Thoracic aorta (tissue), 2 donors: Measurements from ENCODE around the gene SYK. TPM values are rescaled to one million over a fixed set of nuclear protein-coding genes. Genes with fewer than 3 reads are reported as not detected.

Source experiments
- ATAC-seq: fragments of 150-250 bp; one replicate; pipeline ENCODE4 v1.8.0; 2017; ENCODE audit warnings: low read depth; ENCODE audit not compliant: insufficient number of reproducible peaks, low FRiP score
- DNase-seq: peaks from one replicate; pipeline ENCODE4 v3.0.0-alpha.2; 2020; ENCODE audit warnings: low spot score
- H3K27ac ChIP-seq, 2 donors: fragments of 200-600 bp; sonication (generic); 1 replicate in 1 of 2; 2 replicates in 1 of 2; pipeline ENCODE4 v1.5.1; 2016; ENCODE audit warnings: mild to moderate bottlenecking in 2 of 2, moderate library complexity in 2 of 2
- H3K27me3 ChIP-seq: fragments of 200-600 bp; sonication (generic); replicated peaks from 2 replicates; pipeline ENCODE4 v1.6.0; 2016; ENCODE audit warnings: mild to moderate bottlenecking; ENCODE audit not compliant: insufficient read depth
- H3K36me3 ChIP-seq: fragments of 200-600 bp; sonication (generic); one replicate; pipeline ENCODE4 v1.5.1; 2016
- H3K4me1 ChIP-seq, 2 donors: fragments of 200-600 bp; sonication (generic); 1 replicate in 1 of 2; 2 replicates in 1 of 2; pipeline versions ENCODE4 v1.5.1 to v1.6.0; 2016; ENCODE audit warnings: low read depth in 2 of 2, mild to moderate bottlenecking in 1 of 2; ENCODE audit not compliant: control insufficient read depth in 1 of 2
- H3K4me3 ChIP-seq: fragments of 200-600 bp; sonication (generic); 2 replicates; pipeline ENCODE4 v1.5.1; 2016; ENCODE audit warnings: mild to moderate bottlenecking
- H3K9me3 ChIP-seq: fragments of 200-600 bp; sonication (generic); 2 replicates; pipeline ENCODE4 v1.5.1; 2016
- total RNA-seq, 2 donors: library from RNA; depleted of rRNA; stranded (reverse); fragments of >200 nt; gene quantifications; one replicate each; pipeline versions ENCODE4 v1.1.0 to v1.2.3, GENCODE V29; 2016
- TF ChIP-seq, protein P1 (sequence below): fragments of 200-600 bp; sonication (generic); IDR thresholded peaks from one replicate; pipeline ENCODE4 v1.5.1; 2019; ENCODE audit warnings: antibody characterized with exemption

SYK gene
- total RNA-seq, 2 donors from 2014 or later: 18.1 to 23.3 TPM

DNA sequence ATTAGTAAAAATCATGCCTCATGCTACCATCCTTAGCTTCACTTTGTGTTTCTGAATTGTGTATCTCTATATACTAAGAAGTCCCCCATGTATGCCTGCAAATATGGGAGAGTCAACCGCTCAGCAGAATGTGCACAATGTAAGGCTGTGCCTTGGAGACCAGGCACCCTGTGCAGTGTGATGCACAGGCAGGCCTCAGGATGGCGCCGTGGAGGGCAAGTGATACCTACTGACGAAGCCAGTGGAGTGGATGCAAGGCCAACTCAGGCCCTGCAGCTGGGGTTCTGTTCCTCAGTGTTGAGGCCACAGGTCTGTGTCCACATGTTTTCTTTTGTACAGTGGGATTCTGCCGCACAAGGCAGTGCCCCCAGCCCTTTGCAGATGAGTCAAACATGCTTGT lies 28.4 kb downstream of the SYK start:
- ATAC-seq: no peak

DNA sequence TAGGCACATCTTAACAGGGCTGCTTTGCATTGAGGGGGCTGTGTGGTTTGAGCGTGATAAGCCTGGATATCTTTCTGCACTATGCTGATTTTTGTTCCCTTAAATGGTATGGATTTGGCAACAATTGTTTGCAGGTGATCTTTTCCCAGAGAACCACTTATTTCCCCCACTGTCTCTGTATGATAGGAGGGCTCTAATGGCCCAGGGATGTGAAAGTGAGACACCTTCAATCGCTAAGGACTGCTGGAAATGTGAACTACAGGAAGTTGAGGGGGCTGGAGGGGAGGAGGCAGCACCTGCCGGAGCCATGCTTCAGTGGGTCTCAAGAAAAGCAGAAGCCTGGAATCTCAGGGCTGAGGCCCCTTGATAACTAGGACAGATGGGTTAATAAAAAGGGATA lies 29.4 kb downstream of the SYK start:
- ATAC-seq (no peak), DNase-seq (no peak)
- no peaks in the 10 kb centered on the region for H3K4me1 ChIP-seq
- H3K9me3 ChIP-seq: no peaks in the 10 kb centered on the region
- TF ChIP-seq, protein P1, sequence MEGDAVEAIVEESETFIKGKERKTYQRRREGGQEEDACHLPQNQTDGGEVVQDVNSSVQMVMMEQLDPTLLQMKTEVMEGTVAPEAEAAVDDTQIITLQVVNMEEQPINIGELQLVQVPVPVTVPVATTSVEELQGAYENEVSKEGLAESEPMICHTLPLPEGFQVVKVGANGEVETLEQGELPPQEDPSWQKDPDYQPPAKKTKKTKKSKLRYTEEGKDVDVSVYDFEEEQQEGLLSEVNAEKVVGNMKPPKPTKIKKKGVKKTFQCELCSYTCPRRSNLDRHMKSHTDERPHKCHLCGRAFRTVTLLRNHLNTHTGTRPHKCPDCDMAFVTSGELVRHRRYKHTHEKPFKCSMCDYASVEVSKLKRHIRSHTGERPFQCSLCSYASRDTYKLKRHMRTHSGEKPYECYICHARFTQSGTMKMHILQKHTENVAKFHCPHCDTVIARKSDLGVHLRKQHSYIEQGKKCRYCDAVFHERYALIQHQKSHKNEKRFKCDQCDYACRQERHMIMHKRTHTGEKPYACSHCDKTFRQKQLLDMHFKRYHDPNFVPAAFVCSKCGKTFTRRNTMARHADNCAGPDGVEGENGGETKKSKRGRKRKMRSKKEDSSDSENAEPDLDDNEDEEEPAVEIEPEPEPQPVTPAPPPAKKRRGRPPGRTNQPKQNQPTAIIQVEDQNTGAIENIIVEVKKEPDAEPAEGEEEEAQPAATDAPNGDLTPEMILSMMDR: no peak
- H3K27me3 ChIP-seq: no peaks in the 10 kb centered on the region
- no peak overlapping the region for H3K27ac ChIP-seq
- H3K36me3 ChIP-seq: no peaks in the 10 kb centered on the region
- H3K4me3 ChIP-seq: no peak overlapping the region

More for the DNA sequence above, 28.4 kb downstream of the SYK start:
- no peak overlapping the region for H3K4me3 ChIP-seq
- no peaks in the 10 kb centered on the region for H3K27me3 ChIP-seq
- H3K27ac ChIP-seq: no peak overlapping the region
- H3K9me3 ChIP-seq: no peaks in the 10 kb centered on the region
- no peaks in the 10 kb centered on the region for H3K4me1 ChIP-seq
- TF ChIP-seq, protein P1: no peak
- DNase-seq: no peak
- H3K36me3 ChIP-seq: no peaks in the 10 kb centered on the region

DNA sequence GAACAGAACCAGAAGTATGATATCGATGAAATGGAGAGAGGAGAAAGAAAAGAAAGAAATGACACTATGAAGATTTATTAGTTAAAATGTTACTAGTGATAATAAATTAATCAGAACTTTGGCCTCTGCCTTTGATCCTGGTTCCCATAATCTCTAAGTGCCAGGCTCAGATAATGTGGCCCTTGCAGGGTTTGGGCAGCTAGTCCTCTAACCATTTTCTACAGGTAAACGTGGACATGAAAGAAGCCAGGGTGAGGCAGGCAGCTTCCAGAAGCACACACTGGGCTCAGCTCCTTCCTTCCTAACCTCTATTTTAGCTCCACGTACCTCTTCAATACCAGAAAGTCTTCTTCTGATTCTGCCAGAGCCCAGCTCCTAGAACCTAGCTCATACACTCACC lies 30.6 kb downstream of the SYK start:
- no peak for DNase-seq
- Histone ChIP-seq H3K9me3 (no peaks in the 10 kb centered on the region), H3K4me1 (no peaks in the 10 kb centered on the region), H3K36me3 (no peaks in the 10 kb centered on the region), H3K4me3 (no peak overlapping the region), H3K27me3 (no peaks in the 10 kb centered on the region), H3K27ac (no peak overlapping the region)
- ATAC-seq: no peak
- TF ChIP-seq, protein P1: no peak

DNA sequence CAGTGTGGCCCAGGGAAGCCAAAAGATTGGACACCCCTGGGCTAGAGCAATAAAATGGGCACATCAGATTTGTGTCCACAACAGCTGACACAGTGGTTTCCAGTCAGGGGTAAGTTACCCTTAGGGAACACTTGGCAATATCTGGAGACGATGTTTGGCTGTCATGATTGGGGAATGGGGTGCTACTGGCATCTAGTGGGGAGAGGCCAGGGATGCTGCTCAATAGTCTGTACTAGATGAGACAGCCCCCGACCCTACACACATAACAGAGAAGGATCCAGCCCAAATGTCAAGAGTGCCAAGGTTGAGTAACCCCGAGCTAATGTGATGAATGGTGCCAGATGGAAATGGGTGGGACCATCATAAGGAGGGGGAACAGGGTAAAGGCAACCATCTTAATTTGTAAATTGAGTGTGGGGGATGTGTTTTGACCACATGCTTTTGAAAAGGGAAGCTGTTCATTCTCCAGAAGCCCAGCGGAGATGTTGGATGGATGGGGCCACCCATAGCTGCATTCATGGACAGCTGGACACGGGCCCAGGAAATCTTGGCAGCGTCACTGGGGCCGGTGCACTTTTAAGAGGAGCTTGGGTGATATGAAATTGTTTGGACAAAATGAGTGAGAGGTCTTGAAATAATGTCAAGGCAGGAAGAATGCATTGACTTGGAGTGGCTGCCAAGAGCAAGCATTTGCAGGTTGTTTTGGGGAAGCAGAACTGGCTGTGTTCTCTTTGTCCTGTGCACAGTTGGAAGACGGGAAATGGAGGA lies 33.4 kb downstream of the SYK start:
- TF ChIP-seq, protein P1: no peak
- H3K36me3 ChIP-seq: no peaks in the 10 kb centered on the region
- no peaks in the 10 kb centered on the region for H3K27me3 ChIP-seq
- ATAC-seq: no peak
- no peaks in the 10 kb centered on the region for H3K4me1 ChIP-seq
- H3K9me3 ChIP-seq: no peaks in the 10 kb centered on the region
- DNase-seq: no peak
- H3K4me3 ChIP-seq: no peak overlapping the region
- H3K27ac ChIP-seq: no peak overlapping the region

DNA sequence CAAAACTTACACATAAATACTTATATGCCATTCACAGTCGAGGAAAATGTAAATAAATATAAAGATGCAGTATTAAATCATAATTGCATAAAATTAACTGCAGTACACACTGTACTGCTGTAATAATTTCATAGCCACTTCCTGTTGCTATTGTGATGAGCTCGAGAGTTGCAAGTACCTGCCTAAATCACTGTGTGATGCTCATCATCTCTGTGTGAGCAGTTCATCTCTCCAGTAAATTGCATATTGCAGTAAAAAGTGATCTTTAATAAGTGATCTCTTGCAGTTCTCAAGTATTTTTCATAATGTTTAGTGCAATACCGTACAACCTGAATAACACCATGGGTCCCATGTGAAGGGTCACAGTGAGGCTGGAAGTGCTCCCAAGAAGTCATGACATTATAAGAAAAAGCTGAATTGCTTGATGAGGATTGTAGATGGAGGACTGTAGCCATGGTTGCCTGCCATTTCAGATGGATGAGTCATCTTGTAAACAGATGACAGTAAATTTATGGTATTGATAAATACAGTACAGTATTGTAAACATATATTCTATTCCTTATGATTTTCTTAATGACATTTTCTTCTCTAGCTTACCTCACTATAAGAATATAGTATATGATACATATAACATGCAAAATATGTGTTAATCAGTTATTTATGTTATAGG lies 34.9 kb downstream of the SYK start:
- TF ChIP-seq, protein P1: no peak
- Histone ChIP-seq H3K4me1 (no peaks in the 10 kb centered on the region), H3K9me3 (no peaks in the 10 kb centered on the region), H3K4me3 (no peak overlapping the region), H3K27ac (no peak overlapping the region), H3K27me3 (no peaks in the 10 kb centered on the region), H3K36me3 (no peaks in the 10 kb centered on the region)
- DNase-seq (no peak), ATAC-seq (no peak)
